HEK293 (cell line): Measurements from ENCODE around the gene MCOLN1.

Source experiments
- CTCF ChIA-PET: fragments of 350-600 bp; formaldehyde crosslinking; extraction: SDS; loops from one replicate; lab custom pipeline; 2021; ENCODE audit warnings: antibody characterized with exemption; lab: Yijun Ruan, JAX
- POLR2A ChIA-PET: fragments of 300-600 bp; formaldehyde crosslinking; extraction: SDS; loops from one replicate; lab custom pipeline; 2020; ENCODE audit warnings: antibody characterized with exemption, inconsistent platforms; lab: Yijun Ruan, JAX
- H3K27ac ChIP-seq: fragments of 200-500 bp; sonication (Bioruptor generic); 2 replicates; pipeline ENCODE4 v1.5.1; 2014; ENCODE audit warnings: low read depth, low read length, control low read depth, inconsistent platforms; ENCODE audit errors: extremely low read depth
- H3K36me3 ChIP-seq, 2 experiments: fragments of 200-500 bp in 1 of 2; sonication (Bioruptor generic) in 1 of 2; 1 replicate in 1 of 2; 2 replicates in 1 of 2; pipeline ENCODE4 v1.5.1; 2014 to 2017; ENCODE audit warnings: inconsistent platforms in 2 of 2, low read length in 2 of 2; ENCODE audit not compliant: control insufficient read depth in 2 of 2, insufficient read depth in 1 of 2
- H3K4me1 ChIP-seq: fragments of 200-500 bp; sonication (Bioruptor generic); 2 replicates; pipeline ENCODE4 v1.5.1; 2014; ENCODE audit warnings: mild to moderate bottlenecking, low read length, inconsistent platforms; ENCODE audit not compliant: control insufficient read depth, insufficient read depth
- H3K4me3 ChIP-seq: 2 replicates; pipeline ENCODE4 v1.5.1; 2011; ENCODE audit warnings: low read depth, mild to moderate bottlenecking, control low read depth, low read length, moderate library complexity
- H3K9me3 ChIP-seq: fragments of 200-500 bp; sonication (Bioruptor generic); 2 replicates; pipeline ENCODE4 v1.5.1; 2014; ENCODE audit warnings: low read depth, low read length, inconsistent platforms; ENCODE audit not compliant: control insufficient read depth, insufficient read depth
- BCL6B ChIP-seq: fragments of 450-650 bp; formaldehyde crosslinking; IDR thresholded peaks from 2 replicates; pipeline ENCODE4 v1.5.1; 2017; ENCODE audit warnings: missing biosample characterization, missing genetic modification characterization
- GLI2 ChIP-seq: fragments of 450-650 bp; formaldehyde crosslinking; IDR thresholded peaks from 2 replicates; pipeline ENCODE4; 2017; ENCODE audit warnings: missing biosample characterization, missing genetic modification characterization, low read depth, borderline replicate concordance
- REPIN1 ChIP-seq: fragments of 450-650 bp; formaldehyde crosslinking; IDR thresholded peaks from 2 replicates; pipeline ENCODE4 v1.5.1; 2017; ENCODE audit warnings: missing biosample characterization, missing genetic modification characterization, low read depth
- TRIM28 ChIP-seq: IDR thresholded peaks from 2 replicates; pipeline ENCODE4 v1.6.1; 2011; ENCODE audit warnings: low read length, control low read depth, borderline replicate concordance
- ZNF18 ChIP-seq: fragments of 450-650 bp; formaldehyde crosslinking; IDR thresholded peaks from 2 replicates; pipeline ENCODE4 v1.5.1; 2016; ENCODE audit warnings: missing biosample characterization, missing genetic modification characterization
- ZNF223 ChIP-seq: fragments of 450-650 bp; formaldehyde crosslinking; IDR thresholded peaks from 2 replicates; pipeline ENCODE4 v1.5.1; 2016; ENCODE audit warnings: missing biosample characterization, missing genetic modification characterization
- ZNF302 ChIP-seq: fragments of 450-650 bp; formaldehyde crosslinking; IDR thresholded peaks from 2 replicates; pipeline ENCODE4 v1.5.1; 2016; ENCODE audit warnings: missing biosample characterization, missing genetic modification characterization, low read depth
- ZNF324 ChIP-seq: fragments of 450-650 bp; formaldehyde crosslinking; IDR thresholded peaks from 2 replicates; pipeline ENCODE4 v1.5.1; 2016; ENCODE audit warnings: missing biosample characterization, missing genetic modification characterization
- ZNF335 ChIP-seq: fragments of 450-650 bp; formaldehyde crosslinking; conservative IDR thresholded peaks from 2 replicates; pipeline ENCODE4 v1.5.1; 2016; ENCODE audit warnings: missing biosample characterization, missing genetic modification characterization
- ZNF341 ChIP-seq: fragments of 450-650 bp; formaldehyde crosslinking; IDR thresholded peaks from 2 replicates; pipeline ENCODE4; 2016; ENCODE audit warnings: low read depth, missing biosample characterization, missing genetic modification characterization
- ZNF416 ChIP-seq: fragments of 450-650 bp; formaldehyde crosslinking; IDR thresholded peaks from 2 replicates; pipeline ENCODE4 v1.5.1; 2016; ENCODE audit warnings: missing biosample characterization, missing genetic modification characterization
- ZNF48 ChIP-seq: fragments of 450-650 bp; formaldehyde crosslinking; IDR thresholded peaks from 2 replicates; pipeline ENCODE4 v1.5.1; 2016; ENCODE audit warnings: missing biosample characterization, missing genetic modification characterization
- ZNF555 ChIP-seq: fragments of 450-650 bp; formaldehyde crosslinking; conservative IDR thresholded peaks from 2 replicates; pipeline ENCODE4 v1.5.1; 2017; ENCODE audit warnings: missing biosample characterization, mild to moderate bottlenecking, missing genetic modification characterization, inconsistent platforms
- ZNF561 ChIP-seq: fragments of 450-650 bp; IDR thresholded peaks from 2 replicates; pipeline ENCODE4 v1.5.1; 2018; ENCODE audit warnings: missing biosample characterization, missing genetic modification characterization, borderline replicate concordance
- ZNF626 ChIP-seq: fragments of 450-650 bp; sonication (Bioruptor Pico); formaldehyde crosslinking; IDR thresholded peaks from 2 replicates; pipeline ENCODE4 v1.5.1; 2018; ENCODE audit warnings: missing biosample characterization, missing genetic modification characterization, inconsistent platforms
- ZNF792 ChIP-seq: fragments of 450-650 bp; formaldehyde crosslinking; IDR thresholded peaks from 2 replicates; pipeline ENCODE4 v1.5.1; 2016; ENCODE audit warnings: missing biosample characterization, missing genetic modification characterization
- ZNF830 ChIP-seq: fragments of 450-650 bp; IDR thresholded peaks from 2 replicates; pipeline ENCODE4 v1.5.0; 2018; ENCODE audit warnings: missing biosample characterization, missing genetic modification characterization, low read depth, mild to moderate bottlenecking, moderate library complexity
- TF ChIP-seq, protein P1 (sequence below): fragments of 450-650 bp; formaldehyde crosslinking; IDR thresholded peaks from 2 replicates; pipeline ENCODE4 v1.5.1; 2016; ENCODE audit warnings: missing biosample characterization, missing genetic modification characterization
- TF ChIP-seq, protein P2 (sequence below): fragments of 450-650 bp; formaldehyde crosslinking; IDR thresholded peaks from 2 replicates; pipeline ENCODE4 v1.5.1; 2016; ENCODE audit warnings: missing biosample characterization, missing genetic modification characterization
- TF ChIP-seq, protein P3 (sequence below): fragments of 450-650 bp; formaldehyde crosslinking; IDR thresholded peaks from 2 replicates; pipeline ENCODE4 v1.5.1; 2016; ENCODE audit warnings: missing biosample characterization, missing genetic modification characterization

Gene MCOLN1

DNA sequence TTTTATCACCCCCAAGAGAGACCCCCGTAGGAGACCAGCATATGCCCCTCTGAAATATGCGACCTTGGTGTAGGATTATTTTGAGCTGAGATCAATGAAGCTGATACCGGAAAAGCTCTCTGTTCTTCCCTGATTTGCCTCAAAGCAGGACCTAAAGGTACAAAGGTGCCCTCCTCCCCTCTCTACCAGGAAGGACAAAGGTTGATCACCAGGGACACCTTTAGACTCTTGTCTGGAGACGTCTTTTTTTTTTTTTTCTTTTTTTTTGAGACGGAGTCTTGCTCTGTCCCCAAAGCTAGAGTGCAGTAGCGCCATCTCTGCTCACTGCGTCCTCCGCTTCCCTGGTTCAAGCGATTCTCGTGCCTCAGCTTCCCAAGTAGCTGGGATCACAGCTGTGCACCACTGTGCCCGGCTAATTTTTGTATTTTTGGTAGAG lies 32.8 kb upstream of the MCOLN1 start:
- peak overlapping the region; percentile 29; the same call in 1 of the 2 replicates for H3K27ac ChIP-seq
- no peaks in the 10 kb centered on the region for H3K9me3 ChIP-seq
- CTCF ChIA-PET, result interaction anchor here (0.6 kb wide), 1 partner anchor 344 kb away, joined by 6 read pairs; no protein-coding TSS in a partner anchor
- no peaks in the 10 kb centered on the region for H3K36me3 ChIP-seq
- TF ChIP-seq TRIM28, result no peak
- no peak for TF ChIP-seq ZNF324 (tag by site-specific recombination)
- TF ChIP-seq ZNF561 (tag by site-specific recombination), result no peak
- TF ChIP-seq, protein P1, sequence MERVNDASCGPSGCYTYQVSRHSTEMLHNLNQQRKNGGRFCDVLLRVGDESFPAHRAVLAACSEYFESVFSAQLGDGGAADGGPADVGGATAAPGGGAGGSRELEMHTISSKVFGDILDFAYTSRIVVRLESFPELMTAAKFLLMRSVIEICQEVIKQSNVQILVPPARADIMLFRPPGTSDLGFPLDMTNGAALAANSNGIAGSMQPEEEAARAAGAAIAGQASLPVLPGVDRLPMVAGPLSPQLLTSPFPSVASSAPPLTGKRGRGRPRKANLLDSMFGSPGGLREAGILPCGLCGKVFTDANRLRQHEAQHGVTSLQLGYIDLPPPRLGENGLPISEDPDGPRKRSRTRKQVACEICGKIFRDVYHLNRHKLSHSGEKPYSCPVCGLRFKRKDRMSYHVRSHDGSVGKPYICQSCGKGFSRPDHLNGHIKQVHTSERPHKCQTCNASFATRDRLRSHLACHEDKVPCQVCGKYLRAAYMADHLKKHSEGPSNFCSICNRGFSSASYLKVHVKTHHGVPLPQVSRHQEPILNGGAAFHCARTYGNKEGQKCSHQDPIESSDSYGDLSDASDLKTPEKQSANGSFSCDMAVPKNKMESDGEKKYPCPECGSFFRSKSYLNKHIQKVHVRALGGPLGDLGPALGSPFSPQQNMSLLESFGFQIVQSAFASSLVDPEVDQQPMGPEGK (tag by site-specific recombination), result no peak
- TF ChIP-seq ZNF48, result no peak
- no peak for TF ChIP-seq ZNF626 (tag by site-specific recombination)
- no peak for TF ChIP-seq ZNF416 (tag by site-specific recombination)
- TF ChIP-seq ZNF341 (tag by site-specific recombination), result no peak
- TF ChIP-seq ZNF335 (tag by site-specific recombination), result no peak
- TF ChIP-seq ZNF18 (tag by site-specific recombination), result no peak
- TF ChIP-seq, protein P2, sequence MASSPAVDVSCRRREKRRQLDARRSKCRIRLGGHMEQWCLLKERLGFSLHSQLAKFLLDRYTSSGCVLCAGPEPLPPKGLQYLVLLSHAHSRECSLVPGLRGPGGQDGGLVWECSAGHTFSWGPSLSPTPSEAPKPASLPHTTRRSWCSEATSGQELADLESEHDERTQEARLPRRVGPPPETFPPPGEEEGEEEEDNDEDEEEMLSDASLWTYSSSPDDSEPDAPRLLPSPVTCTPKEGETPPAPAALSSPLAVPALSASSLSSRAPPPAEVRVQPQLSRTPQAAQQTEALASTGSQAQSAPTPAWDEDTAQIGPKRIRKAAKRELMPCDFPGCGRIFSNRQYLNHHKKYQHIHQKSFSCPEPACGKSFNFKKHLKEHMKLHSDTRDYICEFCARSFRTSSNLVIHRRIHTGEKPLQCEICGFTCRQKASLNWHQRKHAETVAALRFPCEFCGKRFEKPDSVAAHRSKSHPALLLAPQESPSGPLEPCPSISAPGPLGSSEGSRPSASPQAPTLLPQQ (tag by site-specific recombination), result no peak
- TF ChIP-seq, protein P3, sequence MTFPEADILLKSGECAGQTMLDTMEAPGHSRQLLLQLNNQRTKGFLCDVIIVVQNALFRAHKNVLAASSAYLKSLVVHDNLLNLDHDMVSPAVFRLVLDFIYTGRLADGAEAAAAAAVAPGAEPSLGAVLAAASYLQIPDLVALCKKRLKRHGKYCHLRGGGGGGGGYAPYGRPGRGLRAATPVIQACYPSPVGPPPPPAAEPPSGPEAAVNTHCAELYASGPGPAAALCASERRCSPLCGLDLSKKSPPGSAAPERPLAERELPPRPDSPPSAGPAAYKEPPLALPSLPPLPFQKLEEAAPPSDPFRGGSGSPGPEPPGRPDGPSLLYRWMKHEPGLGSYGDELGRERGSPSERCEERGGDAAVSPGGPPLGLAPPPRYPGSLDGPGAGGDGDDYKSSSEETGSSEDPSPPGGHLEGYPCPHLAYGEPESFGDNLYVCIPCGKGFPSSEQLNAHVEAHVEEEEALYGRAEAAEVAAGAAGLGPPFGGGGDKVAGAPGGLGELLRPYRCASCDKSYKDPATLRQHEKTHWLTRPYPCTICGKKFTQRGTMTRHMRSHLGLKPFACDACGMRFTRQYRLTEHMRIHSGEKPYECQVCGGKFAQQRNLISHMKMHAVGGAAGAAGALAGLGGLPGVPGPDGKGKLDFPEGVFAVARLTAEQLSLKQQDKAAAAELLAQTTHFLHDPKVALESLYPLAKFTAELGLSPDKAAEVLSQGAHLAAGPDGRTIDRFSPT (tag by site-specific recombination), result no peak
- no peak for TF ChIP-seq ZNF792 (tag by site-specific recombination)
- no peak for TF ChIP-seq ZNF830 (tag by site-specific recombination)
- no peak for TF ChIP-seq ZNF555 (tag by site-specific recombination)
- no peak for TF ChIP-seq BCL6B (tag by site-specific recombination)
- no peak for TF ChIP-seq ZNF302 (tag by site-specific recombination)
- no peak for TF ChIP-seq ZNF223
- no peak for TF ChIP-seq GLI2
- no peak for TF ChIP-seq REPIN1 (tag by site-specific recombination)
- TF ChIP-seq, all 188 proteins: peak for 0
- POLR2A ChIA-PET, result interaction anchor here (0.7 to 1.5 kb wide), 3 partner anchors 8 to 29 kb away, joined by 3 to 4 read pairs (median 4); a partner anchor contains a TSS
- H3K4me1 ChIP-seq, result peaks cover 4% of the 10 kb centered on the region
- H3K4me3 ChIP-seq, result no peak overlapping the region
